ENCODE data around the gene RNF7.
"Not testable (repeated sequence)": the region's sequence is repeated elsewhere in the genome, so short reads cannot be mapped to it uniquely, and the experiment has no call there.

RNF7 gene

GRCh38 chr3:141738022-141738890 is at the start of gene RNF7:
Gene RNF7, plus strand, starts transcription at chr3:141738298. Its CDS starts 44 bp downstream, at chr3:141738342.
- peak; percentile 99 for DNase-seq (ENCODE audit: low read depth)

DNA sequence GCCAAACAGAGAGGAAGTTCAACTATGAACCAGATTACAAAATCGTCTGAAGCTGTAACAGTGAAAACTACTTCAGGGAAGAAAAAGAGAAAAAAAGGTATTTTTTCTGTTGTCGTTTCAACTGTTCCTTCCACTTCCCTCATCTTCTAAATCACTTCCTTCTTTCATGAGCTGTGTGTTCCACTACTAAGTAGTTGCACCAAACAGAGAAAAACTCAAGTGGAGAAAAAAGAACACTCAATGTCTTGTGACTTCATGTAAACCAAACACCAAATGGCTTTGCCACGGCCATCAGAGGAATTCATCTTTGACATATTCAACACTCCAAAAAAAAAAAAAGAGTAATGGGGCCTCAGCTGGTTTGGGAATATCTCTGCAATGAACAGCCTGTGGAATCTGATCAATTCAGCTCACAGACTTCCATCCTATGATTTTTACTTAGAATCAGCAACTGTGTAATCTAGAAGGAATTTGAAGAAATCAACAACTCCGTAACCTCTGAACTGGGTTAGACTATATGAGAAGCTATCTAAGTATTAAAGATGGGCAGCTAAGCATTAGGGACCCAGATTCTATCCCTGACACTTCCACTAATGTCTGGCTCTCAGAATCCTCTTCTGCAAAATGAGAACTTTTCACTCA is 47.5 kb upstream of the RNF7 start:
- no peak for DNase-seq (ENCODE audit: low read depth)

- DNase-seq (ENCODE audit: low read depth), result not testable (repeated sequence)
Observed at GRCh38 chr3:141691471-141691870, 46.6 kb upstream of the RNF7 start.

GRCh38 chr3:141692973-141693372 is 45.1 kb upstream of the RNF7 start:
- DNase-seq (ENCODE audit: low read depth), result not testable (repeated sequence)

GRCh38 chr3:141699324-141699723 is 38.8 kb upstream of the RNF7 start:
- DNase-seq (ENCODE audit: low read depth), result no peak

DNA sequence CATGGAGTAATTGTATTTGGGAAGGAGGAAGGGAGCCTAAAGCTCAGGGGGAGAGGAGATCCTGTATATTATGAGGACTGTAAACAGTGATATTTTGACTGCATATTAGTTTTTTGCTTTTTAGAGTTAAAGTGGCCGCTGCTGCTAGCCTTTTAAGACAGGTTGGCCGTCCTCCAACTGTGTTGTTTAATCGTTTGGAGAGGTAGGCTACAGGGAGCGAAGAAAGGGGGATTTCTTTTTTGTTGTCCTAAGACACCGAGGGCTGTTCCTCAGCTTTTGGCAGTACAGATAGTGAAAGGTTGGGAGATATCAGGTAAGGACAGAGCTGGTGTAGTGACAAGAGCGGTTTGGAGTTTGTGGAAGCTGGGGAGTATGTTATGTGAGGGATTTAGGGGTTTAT is 38.2 kb upstream of the RNF7 start:
- no peak for DNase-seq (ENCODE audit: low read depth)

GRCh38 chr3:141703367-141703766 is 34.7 kb upstream of the RNF7 start:
- not testable (repeated sequence) for DNase-seq (ENCODE audit: low read depth)

DNA sequence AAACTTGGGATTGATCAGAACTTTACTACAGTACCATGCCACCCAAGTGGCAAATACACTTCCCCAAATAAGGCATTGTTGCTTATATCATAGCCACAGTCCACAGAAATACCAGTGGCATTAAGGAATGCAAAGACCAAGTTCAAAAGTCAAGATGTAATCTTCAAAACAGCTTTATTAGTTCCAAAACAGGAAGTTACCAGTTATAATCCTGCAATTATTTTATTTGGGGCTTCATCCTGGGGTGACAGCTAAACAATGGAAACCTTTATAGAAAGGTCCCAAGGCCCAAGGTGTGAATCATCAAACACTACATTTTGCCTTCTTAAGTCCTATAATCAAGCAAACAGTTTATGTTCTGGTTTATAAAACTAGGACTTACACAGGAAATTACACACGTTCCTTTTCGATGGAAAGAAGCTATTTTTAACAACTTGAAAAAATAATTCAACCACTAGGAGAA is 30.3 kb upstream of the RNF7 start:
- no peak for DNase-seq (ENCODE audit: low read depth)

DNA sequence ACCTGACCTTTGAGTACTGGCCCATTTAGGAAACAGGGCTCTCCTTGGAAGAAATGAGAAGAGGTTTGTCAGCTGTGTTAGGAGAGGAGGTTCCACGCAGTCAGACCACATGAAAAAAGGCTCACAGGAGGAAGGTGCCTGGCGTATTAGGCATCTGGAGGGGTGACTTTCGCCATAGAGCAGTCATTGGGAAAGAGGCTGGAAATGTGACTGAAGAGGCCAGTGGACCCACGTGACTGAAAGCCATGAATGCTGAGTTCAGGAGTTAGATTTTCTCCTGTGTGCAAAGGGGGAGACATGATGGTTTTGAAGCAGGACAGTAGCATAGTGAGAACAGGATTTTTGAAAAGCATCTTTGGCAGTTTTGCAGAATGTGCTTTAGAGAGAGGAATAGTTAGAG is 29.7 kb upstream of the RNF7 start:
- no peak for DNase-seq (ENCODE audit: low read depth)

GRCh38 chr3:141709126-141709770 is 28.9 kb upstream of the RNF7 start:
- DNase-seq (ENCODE audit: low read depth), result no peak

- no peak for DNase-seq (ENCODE audit: low read depth)
Observed at GRCh38 chr3:141710121-141710520, 28.0 kb upstream of the RNF7 start.

- no peak for DNase-seq (ENCODE audit: low read depth)
Observed at GRCh38 chr3:141710888-141711616, 27.0 kb upstream of the RNF7 start.

DNA sequence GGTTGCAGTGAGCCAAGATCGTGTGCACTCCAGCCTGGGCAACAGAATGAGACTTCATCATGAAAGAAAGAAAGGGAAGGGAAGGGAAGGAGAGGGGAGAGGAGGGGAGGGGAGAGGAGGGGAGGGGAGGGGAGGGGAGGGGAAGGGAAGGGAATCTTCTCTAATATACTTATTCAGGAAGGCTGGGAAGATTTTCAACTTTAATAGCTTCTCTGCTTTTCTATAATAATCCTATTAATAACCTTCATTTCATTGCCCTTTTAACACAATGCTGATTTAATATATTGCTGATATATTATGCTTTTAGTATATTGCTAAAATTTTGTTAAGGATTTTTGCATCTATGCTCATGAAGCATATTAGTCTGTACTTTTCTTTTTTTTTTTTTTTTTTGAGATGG is 23.4 kb upstream of the RNF7 start:
- no peak for DNase-seq (ENCODE audit: low read depth)

DNA sequence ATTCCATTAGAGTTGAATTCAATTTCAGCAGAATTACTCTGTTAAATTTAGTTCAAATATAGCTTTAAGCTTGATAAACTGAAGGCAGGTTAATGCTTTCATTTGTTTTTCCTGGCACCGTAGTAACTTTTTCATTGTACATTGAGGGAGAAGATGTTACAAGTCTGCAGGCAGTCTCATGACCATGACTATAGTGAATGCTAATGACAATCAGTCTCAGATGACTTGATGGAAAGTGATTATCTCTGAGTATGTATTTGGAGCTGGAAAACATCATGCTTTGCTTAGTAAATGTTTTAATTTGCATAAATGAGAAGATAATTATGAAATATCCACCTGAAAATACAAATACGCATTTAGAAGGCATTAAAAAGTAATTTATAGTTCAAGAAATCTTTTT is 16.0 kb upstream of the RNF7 start:
- no peak for DNase-seq (ENCODE audit: low read depth)

GRCh38 chr3:141722648-141723047 is 15.4 kb upstream of the RNF7 start:
- no peak for DNase-seq (ENCODE audit: low read depth)

DNA sequence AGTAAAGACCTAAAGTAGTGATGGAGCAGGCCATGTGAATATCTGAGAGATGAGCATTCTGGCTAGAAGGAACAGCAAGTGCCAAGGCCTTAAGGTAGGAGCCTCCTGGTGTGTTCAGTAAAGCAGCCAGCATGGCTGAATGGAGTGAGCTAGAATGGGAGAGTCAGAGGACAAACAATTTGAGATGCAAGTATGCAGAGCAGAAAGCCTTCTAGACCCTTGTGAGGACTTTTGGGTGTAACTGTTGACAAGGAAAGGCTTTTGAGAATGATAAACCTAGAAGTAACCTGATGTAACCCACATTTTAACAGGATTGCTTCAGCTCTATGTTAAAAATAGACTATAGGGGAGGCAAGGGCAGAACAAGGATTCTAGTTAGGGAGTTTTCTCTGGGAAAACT is 14.8 kb upstream of the RNF7 start:
- DNase-seq (ENCODE audit: low read depth), result no peak

DNA sequence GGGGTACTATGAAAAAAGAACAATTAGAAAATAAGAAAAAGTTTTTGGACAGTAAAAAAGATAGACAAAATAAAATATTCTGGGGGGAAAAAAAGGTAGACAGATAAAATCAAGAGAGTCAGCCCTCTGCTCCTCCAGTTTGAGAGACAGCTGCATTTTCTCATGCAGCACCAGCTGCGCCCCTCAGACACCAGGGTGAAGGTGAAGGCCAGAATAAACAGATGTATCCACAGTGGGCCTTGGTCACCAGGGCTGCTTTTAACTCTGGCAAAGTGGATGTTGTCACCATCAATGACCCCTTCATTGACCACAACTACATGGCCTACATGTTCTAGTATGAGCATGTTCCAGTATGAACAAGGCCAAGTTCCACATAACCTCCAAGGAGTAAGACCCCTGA is 13.9 kb upstream of the RNF7 start:
- DNase-seq (ENCODE audit: low read depth), result no peak

- no peak for DNase-seq (ENCODE audit: low read depth)
Observed at GRCh38 chr3:141725036-141725435, 13.1 kb upstream of the RNF7 start.

- no peak for DNase-seq (ENCODE audit: low read depth)
Observed at GRCh38 chr3:141726483-141726882, 11.6 kb upstream of the RNF7 start.

DNA sequence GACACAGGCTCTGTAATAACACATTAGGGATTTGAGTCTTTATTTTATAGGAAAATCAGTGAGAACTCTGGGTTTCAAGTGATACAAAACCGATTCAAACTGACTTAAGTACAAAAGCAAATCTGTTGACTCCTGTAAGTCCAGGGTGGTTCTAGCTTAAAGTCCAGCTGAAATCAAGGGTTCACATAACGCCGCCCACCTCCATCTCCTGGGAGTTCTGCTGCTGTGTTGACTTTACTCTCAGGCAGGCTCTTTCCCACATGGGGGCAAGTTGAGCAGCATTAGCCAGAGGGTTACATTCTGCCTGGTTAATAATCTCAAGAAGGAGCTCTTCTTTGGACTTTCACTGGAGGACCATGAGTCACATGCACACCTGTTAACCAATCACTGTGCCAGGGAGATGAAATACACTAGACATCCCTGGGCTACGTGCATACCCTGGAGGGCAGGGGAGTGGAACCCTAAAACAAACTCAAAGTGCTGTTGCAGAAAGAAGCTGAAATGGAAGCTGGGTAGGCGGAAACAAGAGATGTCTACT is 9.7 kb upstream of the RNF7 start:
- DNase-seq (ENCODE audit: low read depth), result no peak

GRCh38 chr3:141729240-141729639 is 8.9 kb upstream of the RNF7 start:
- no peak for DNase-seq (ENCODE audit: low read depth)

- DNase-seq (ENCODE audit: low read depth), result no peak
Observed at GRCh38 chr3:141735176-141735575, 2.9 kb upstream of the RNF7 start.

Measured in activated T-helper 1 cell treated with Interleukin-2 at 50 U/mL for 16 hours (primary cell).